LNCAP (cell line): ENCODE measurements around the gene TXNL1.

Experiments
- CTCF ChIP-seq: fragments of 450-650 bp; IDR thresholded peaks from 2 replicates; pipeline ENCODE4 v1.5.1; 2017; ENCODE audit warnings: mild to moderate bottlenecking

The TXNL1 gene

DNA sequence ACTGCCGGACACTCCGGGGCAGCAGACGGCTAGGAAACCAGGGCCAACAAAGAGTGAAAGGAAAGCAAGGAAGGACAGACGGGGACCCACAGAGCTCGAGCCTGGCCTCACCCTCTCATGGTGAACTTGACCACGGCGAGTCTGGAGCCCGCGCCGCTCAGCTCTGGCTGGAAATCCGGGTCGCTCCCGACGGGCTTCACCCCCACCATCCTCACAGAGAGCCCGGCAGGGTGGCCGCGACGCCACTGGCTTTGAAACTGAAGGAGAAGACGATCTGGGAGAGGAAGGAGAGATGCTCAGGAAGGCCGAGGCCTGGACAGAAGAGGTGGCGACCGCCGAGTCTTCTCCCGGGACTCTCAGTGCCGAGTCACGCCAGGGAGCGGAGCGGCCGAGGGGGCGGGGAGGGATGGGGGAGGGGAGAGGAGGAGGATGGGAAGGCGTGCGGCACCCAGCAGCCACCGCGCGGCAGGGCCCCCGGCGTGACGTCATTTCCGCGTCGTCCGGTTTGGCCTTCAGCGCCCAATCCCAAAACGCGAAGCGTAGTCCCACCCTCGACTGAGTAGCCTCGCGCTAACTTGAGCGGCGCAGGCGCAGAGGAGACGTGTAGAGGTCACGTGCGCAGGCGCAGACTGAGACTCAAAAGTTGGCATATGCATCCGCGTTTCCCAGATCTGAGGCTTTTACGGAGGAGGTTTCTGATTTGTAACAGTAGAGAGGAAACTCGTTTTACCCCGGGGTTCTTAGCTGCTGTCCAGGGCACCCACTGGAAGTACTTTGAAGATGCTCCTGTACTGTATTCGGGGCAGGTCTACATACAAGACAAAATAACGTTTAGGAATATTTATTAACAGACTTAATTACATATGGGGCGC is at the start of gene TXNL1:
TXNL1 (minus strand) TSS at position 361 of the 872 bp plus-strand sequence; CDS start at position 209, 152 bp downstream.
- no peak for TF ChIP-seq CTCF

DNA sequence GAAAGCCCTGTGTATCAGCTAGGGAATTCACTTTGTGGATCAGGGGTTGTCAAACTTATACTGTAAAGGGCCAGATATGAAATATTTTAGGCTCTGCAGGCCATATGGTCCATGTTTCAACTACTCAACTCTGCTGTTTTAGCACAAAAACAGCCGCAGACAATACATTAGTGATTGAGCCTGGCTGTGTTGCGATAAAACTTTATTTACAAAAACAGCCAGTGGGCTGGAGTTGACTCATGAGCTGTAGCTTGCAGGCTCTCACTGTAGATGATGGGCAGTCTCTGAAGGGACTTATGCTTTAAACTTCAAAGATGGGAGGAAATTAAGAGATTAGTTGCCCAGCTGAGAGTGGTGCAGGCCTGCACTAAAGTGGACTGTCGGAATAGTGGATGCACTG is 45.9 kb upstream of the TXNL1 start:
- no peak for TF ChIP-seq CTCF

- TF ChIP-seq CTCF: no peak
Measured at GRCh38 chr18:56678836-56679565, 40.6 kb upstream of the TXNL1 start.

DNA sequence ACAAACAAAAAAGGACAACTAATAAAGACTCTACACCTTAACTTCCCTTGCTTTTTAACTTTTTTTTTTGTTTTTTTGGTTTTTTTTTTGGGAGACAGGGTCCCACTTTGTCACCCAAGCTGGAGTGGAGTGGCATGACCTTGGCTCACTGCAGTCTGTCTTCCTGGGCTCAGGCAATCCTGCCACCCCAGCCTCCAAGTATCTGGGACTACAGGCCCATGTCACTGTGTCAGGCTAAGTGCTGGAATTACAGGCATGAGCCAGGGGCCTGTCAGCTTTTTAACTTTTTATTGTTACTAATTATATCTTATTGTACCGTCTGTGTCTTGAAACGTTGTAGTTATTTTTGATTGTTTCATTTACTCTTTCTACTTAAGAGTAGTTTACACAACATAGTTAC is 38.2 kb upstream of the TXNL1 start:
- TF ChIP-seq CTCF: no peak

- no peak for TF ChIP-seq CTCF
Measured at GRCh38 chr18:56672981-56673380, 34.6 kb upstream of the TXNL1 start.

DNA sequence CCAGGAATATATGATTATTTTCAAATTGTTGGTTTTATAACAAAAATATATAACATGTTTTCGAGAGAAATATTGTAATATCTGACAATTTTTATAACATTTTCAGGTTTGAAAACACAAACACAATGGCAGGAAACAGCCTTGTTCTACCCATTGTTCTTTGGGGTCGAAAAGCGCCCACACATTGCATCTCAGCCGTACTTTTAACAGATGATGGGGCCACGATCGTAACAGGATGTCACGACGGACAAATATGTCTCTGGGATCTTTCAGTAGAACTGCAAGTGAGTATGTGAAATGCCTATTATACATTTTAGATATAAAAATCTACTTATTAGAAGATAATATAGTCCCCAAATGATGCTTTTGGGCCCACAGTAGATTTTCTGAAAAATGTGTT is 34.0 kb upstream of the TXNL1 start:
- TF ChIP-seq CTCF: no peak

- no peak for TF ChIP-seq CTCF
Measured at GRCh38 chr18:56662902-56663301, 24.5 kb upstream of the TXNL1 start.
